SU-DHL-6 (cell line): ENCODE data around the gene AGAP1.

Experiments
- H2AFZ ChIP-seq: fragments of 200-600 bp; sonication (generic); 2 replicates; pipeline ENCODE4 v1.6.1; 2014; ENCODE audit warnings: low read depth, mild to moderate bottlenecking, moderate library complexity, mixed read lengths, antibody characterized with exemption, low read length; ENCODE audit not compliant: severe bottlenecking
- H3F3A ChIP-seq: fragments of 200-600 bp; shearing (Covaris generic); 2 replicates; pipeline ENCODE4 v1.6.0; 2016; ENCODE audit warnings: antibody characterized with exemption, mild to moderate bottlenecking; ENCODE audit not compliant: insufficient read depth
- H3K27ac ChIP-seq: fragments of 200-600 bp; sonication (generic); 2 replicates; pipeline ENCODE4 v1.5.1; 2016; ENCODE audit warnings: low read depth, mild to moderate bottlenecking, low read length, moderate library complexity, mixed read lengths
- H3K27me3 ChIP-seq: fragments of 200-600 bp; sonication (generic), shearing (Covaris generic); 2 replicates; pipeline ENCODE4 v1.6.0; 2014; ENCODE audit warnings: mild to moderate bottlenecking, low read length
- H3K36me3 ChIP-seq: fragments of 200-600 bp; sonication (generic); 2 replicates; pipeline ENCODE4 v1.6.1; 2014; ENCODE audit warnings: mild to moderate bottlenecking, low read length, mixed read lengths
- H3K4me2 ChIP-seq: fragments of 300-600, 200-600 bp; shearing (Covaris generic), sonication (generic); 2 replicates; pipeline ENCODE4 v1.6.0; 2014; ENCODE audit warnings: low read length, low read depth, mild to moderate bottlenecking; ENCODE audit not compliant: poor library complexity, severe bottlenecking
- H3K4me3 ChIP-seq: fragments of 200-600 bp; sonication (generic); 2 replicates; pipeline ENCODE4 v1.5.1; 2014; ENCODE audit warnings: antibody characterized with exemption, low read length, mild to moderate bottlenecking, mixed read lengths; ENCODE audit not compliant: insufficient read depth, poor library complexity, severe bottlenecking
- H3K79me2 ChIP-seq: fragments of 200-600 bp; sonication (generic); 2 replicates; pipeline ENCODE4 v1.6.1; 2014; ENCODE audit warnings: mild to moderate bottlenecking, low read length, moderate library complexity; ENCODE audit not compliant: insufficient read depth
- H3K9ac ChIP-seq: fragments of 200-600 bp; sonication (generic); 2 replicates; pipeline ENCODE4 v1.7.0; 2014; ENCODE audit warnings: mild to moderate bottlenecking, low read length
- H3K9me2 ChIP-seq: fragments of 200-600 bp; sonication (generic); replicated peaks from 2 replicates; pipeline ENCODE4 v1.6.1; 2014; ENCODE audit warnings: low read length; ENCODE audit not compliant: insufficient read depth
- H3K9me3 ChIP-seq: fragments of 200-600 bp; sonication (generic); 2 replicates; pipeline ENCODE4 v1.6.1; 2014; ENCODE audit warnings: low read length, mixed read lengths; ENCODE audit not compliant: insufficient read depth
- H4K20me1 ChIP-seq: fragments of 200-600 bp; sonication (generic); 2 replicates; pipeline ENCODE4 v1.6.1; 2014; ENCODE audit warnings: low read depth, mild to moderate bottlenecking, antibody characterized with exemption, low read length, moderate library complexity, mixed read lengths
- EZH2phosphoT487 ChIP-seq: fragments of 200-600 bp; sonication (generic), shearing (Covaris generic); conservative IDR thresholded peaks from 2 replicates; pipeline ENCODE4 v1.6.1; 2018; ENCODE audit warnings: mild to moderate bottlenecking, antibody characterized with exemption, low read length, moderate library complexity, mixed read lengths
- TF ChIP-seq, protein P1 (sequence below): fragments of 200-600 bp; sonication (generic); IDR thresholded peaks from one replicate; pipeline ENCODE4 v1.5.1; 2017; ENCODE audit warnings: antibody characterized with exemption, mild to moderate bottlenecking, low read length, moderate library complexity; ENCODE audit not compliant: insufficient read depth, poor library complexity, severe bottlenecking

Gene AGAP1

DNA sequence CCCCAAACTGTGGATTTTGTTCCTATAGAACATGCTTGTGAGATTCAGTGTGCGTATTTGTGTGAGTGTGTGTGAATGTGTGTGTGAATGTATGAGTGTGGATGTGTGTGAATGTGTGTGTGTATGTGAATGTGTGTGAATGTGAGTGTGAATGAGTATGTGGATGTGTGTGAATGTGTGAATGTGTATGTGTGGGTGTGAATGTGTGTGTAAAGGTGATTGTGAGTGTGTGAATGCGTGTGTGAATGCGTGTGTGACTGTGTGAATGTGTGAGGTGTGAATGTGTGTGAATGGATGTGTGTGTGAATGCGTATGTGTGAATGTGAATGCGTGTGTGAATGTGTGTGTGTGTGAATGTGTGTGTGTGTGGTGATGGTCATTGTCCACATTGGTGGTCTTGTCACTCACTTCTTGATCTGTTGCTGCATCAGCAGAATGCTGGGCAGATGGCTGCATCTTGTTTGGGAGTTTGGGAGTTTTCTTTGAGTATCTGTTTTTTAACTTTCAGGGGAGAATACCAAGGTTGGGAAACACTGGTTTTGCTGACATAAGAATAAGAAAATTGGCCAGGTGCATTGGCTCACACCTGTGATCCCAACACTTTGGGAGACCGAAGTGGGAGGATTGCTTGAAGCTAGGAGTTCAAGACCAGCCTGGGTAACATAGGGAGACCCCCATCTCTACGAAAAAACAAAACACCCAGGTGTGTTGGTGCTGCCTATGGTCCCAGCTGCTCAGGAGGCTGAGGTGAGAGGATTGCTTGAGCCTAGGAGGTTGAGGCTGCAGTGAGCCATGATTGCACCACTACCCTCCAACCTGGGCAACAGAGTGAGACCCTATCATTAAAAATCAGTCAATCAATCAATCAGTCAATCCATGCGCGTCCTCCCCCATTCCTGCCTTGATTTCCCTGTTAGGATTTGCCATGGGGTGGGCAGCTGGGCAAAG lies 18.2 kb downstream of the AGAP1 start:
- H3K4me2 ChIP-seq = no peak overlapping the region

DNA sequence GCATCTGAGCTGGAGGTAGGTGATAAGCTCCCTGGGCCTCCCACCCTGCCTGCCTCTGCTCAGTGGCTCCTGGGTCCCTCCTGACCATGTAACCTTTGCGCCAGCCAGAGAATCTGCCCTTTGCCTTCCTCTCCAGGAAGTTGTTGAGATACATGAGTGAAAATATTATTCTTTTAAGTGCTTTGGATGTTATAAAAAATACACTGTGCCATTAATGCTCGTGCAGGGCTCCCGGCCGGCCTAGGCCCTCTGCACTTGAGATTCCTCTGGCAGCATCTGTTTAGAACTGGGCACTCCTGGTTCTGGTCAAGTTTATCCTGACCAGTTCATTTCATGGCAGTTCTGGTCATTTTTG lies 18.8 kb downstream of the AGAP1 start:
- TF ChIP-seq EZH2phosphoT487 = no peak
- TF ChIP-seq, protein P1, sequence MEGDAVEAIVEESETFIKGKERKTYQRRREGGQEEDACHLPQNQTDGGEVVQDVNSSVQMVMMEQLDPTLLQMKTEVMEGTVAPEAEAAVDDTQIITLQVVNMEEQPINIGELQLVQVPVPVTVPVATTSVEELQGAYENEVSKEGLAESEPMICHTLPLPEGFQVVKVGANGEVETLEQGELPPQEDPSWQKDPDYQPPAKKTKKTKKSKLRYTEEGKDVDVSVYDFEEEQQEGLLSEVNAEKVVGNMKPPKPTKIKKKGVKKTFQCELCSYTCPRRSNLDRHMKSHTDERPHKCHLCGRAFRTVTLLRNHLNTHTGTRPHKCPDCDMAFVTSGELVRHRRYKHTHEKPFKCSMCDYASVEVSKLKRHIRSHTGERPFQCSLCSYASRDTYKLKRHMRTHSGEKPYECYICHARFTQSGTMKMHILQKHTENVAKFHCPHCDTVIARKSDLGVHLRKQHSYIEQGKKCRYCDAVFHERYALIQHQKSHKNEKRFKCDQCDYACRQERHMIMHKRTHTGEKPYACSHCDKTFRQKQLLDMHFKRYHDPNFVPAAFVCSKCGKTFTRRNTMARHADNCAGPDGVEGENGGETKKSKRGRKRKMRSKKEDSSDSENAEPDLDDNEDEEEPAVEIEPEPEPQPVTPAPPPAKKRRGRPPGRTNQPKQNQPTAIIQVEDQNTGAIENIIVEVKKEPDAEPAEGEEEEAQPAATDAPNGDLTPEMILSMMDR = no peak
- H3K27me3 ChIP-seq = no peaks in the 10 kb centered on the region
- no peak overlapping the region for H3K9ac ChIP-seq
- H3K4me3 ChIP-seq = no peak overlapping the region
- H2AFZ ChIP-seq = no peak overlapping the region
- H3K36me3 ChIP-seq = no peaks in the 10 kb centered on the region
- no peak overlapping the region for H3K27ac ChIP-seq
- H3K4me2 ChIP-seq = no peak overlapping the region
- H3K79me2 ChIP-seq = no peaks in the 10 kb centered on the region
- no peaks in the 10 kb centered on the region for H3K9me3 ChIP-seq
- no peaks in the 10 kb centered on the region for H4K20me1 ChIP-seq
- H3K9me2 ChIP-seq = no peaks in the 10 kb centered on the region
- no peaks in the 10 kb centered on the region for H3F3A ChIP-seq

More for the DNA sequence above, 18.2 kb downstream of the AGAP1 start:
- Histone ChIP-seq H2AFZ (no peak overlapping the region), H3F3A (no peaks in the 10 kb centered on the region), H3K27me3 (no peaks in the 10 kb centered on the region), H3K9ac (no peak overlapping the region), H3K27ac (no peak overlapping the region), H3K79me2 (no peaks in the 10 kb centered on the region), H3K4me3 (no peak overlapping the region), H3K9me3 (no peaks in the 10 kb centered on the region), H3K9me2 (no peaks in the 10 kb centered on the region), H3K36me3 (no peaks in the 10 kb centered on the region), H4K20me1 (no peaks in the 10 kb centered on the region)
- no peak for TF ChIP-seq EZH2phosphoT487
- TF ChIP-seq, protein P1 = no peak

DNA sequence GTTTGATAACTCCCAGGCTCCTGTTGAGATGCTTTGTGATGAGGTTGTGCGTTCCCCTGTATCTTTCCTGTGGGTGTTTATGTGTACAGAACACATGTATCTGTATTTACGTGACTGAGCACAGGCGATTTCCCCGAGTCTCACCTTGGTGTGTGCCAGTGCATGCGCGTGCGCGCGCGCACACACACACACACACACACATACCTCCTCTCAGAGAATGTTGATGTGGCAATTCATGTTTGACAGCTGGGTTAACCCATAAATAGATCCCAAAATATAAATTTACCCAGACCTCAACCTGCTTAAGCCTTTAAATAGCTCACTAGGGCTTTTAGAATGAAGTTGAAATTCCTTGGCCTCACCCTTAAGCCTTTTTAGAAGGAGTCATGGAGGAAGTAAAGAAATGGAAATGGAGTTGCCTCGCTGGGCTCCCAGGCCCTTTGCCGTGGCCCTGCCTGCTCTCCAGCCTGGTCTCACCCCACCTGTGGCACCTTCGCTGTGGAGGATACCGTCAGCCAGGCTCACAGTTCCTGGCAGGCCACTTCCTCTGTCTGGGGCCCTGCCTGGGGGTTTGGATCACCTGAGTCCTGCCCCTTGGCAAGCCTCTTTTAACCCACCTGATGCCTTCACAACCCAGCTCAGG lies 20.3 kb downstream of the AGAP1 start:
- no peak overlapping the region for H3K27ac ChIP-seq
- H3K27me3 ChIP-seq = no peaks in the 10 kb centered on the region
- TF ChIP-seq, protein P1 = no peak
- no peak for TF ChIP-seq EZH2phosphoT487
- H3K9ac ChIP-seq = no peak overlapping the region
- H4K20me1 ChIP-seq = no peaks in the 10 kb centered on the region
- no peak overlapping the region for H3K4me3 ChIP-seq
- H2AFZ ChIP-seq = no peak overlapping the region
- H3K9me2 ChIP-seq = no peaks in the 10 kb centered on the region
- H3K4me2 ChIP-seq = no peak overlapping the region
- H3K36me3 ChIP-seq = no peaks in the 10 kb centered on the region
- no peaks in the 10 kb centered on the region for H3K9me3 ChIP-seq
- no peaks in the 10 kb centered on the region for H3F3A ChIP-seq
- no peaks in the 10 kb centered on the region for H3K79me2 ChIP-seq
